ENCODE measurements around the gene IL36B.
"Not testable (repeated sequence)": the region's sequence is repeated elsewhere in the genome, so short reads cannot be mapped to it uniquely, and the experiment has no call there.

IL36B gene

GRCh38 chr2:113052396-113052917 is at the start of gene IL36B:
Gene IL36B, minus strand, starts transcription at chr2:113052867.
- no peak for TF ChIP-seq ZFX (IDR thresholded peaks at IDR 0.05; ENCODE audit: borderline replicate concordance)
- no peak for TF ChIP-seq CTCF (IDR thresholded peaks at IDR 0.05)
- no peak within 1 kb of the TSS for H3K27ac ChIP-seq

GRCh38 chr2:113102133-113102532 is 49.5 kb upstream of the IL36B start:
- no peak for TF ChIP-seq ZFX (IDR thresholded peaks at IDR 0.05; ENCODE audit: borderline replicate concordance)
- no peak for TF ChIP-seq CTCF (IDR thresholded peaks at IDR 0.05)
- no peak overlapping the region for H3K27ac ChIP-seq

GRCh38 chr2:113098532-113098931 is 45.9 kb upstream of the IL36B start:
- H3K27ac ChIP-seq, result no peak overlapping the region
- TF ChIP-seq ZFX (IDR thresholded peaks at IDR 0.05; ENCODE audit: borderline replicate concordance), result no peak
- no peak for TF ChIP-seq CTCF (IDR thresholded peaks at IDR 0.05)

GRCh38 chr2:113098041-113098440 is 45.4 kb upstream of the IL36B start:
- no peak overlapping the region for H3K27ac ChIP-seq
- TF ChIP-seq ZFX (IDR thresholded peaks at IDR 0.05; ENCODE audit: borderline replicate concordance) (no peak), CTCF (IDR thresholded peaks at IDR 0.05) (no peak)

GRCh38 chr2:113096842-113097618 is 44.4 kb upstream of the IL36B start:
- not testable (repeated sequence) for H3K27ac ChIP-seq

GRCh38 chr2:113096306-113096705 is 43.6 kb upstream of the IL36B start:
- not testable (repeated sequence) for H3K27ac ChIP-seq

GRCh38 chr2:113093613-113093977 is 40.9 kb upstream of the IL36B start:
- H3K27ac ChIP-seq, result no peak overlapping the region
- no peak for TF ChIP-seq ZFX (IDR thresholded peaks at IDR 0.05; ENCODE audit: borderline replicate concordance)
- no peak for TF ChIP-seq CTCF (IDR thresholded peaks at IDR 0.05)

- TF ChIP-seq ZFX (IDR thresholded peaks at IDR 0.05; ENCODE audit: borderline replicate concordance), result no peak
- no peak for TF ChIP-seq CTCF (IDR thresholded peaks at IDR 0.05)
- H3K27ac ChIP-seq, result no peak overlapping the region
Observed at GRCh38 chr2:113092864-113093612, 40.4 kb upstream of the IL36B start.

Data from 22Rv1 (cell line).